GM12874 (cell line): ENCODE measurements around the gene BAG1.

ENCODE experiments used
- CTCF ChIP-seq: IDR thresholded peaks from 2 replicates; pipeline ENCODE4 v1.5.1; 2011; ENCODE audit warnings: low read depth, mild to moderate bottlenecking, control low read depth, low read length, moderate library complexity; ENCODE audit not compliant: insufficient read depth

The BAG1 gene

GRCh38 chr9:33277484-33277883 lies 13.0 kb upstream of the BAG1 start:
- TF ChIP-seq CTCF, result no peak

GRCh38 chr9:33273972-33274328 lies 9.4 kb upstream of the BAG1 start:
- TF ChIP-seq CTCF, result no peak

GRCh38 chr9:33273266-33273971 lies 8.9 kb upstream of the BAG1 start:
- TF ChIP-seq CTCF, result no peak

- no peak for TF ChIP-seq CTCF
These were observed 7.6 kb upstream of the BAG1 start for GRCh38 chr9:33272061-33272460.

- no peak for TF ChIP-seq CTCF
These were observed 5.6 kb upstream of the BAG1 start for GRCh38 chr9:33270146-33270545.

- TF ChIP-seq CTCF, result no peak
These were observed 2.8 kb upstream of the BAG1 start for GRCh38 chr9:33267151-33267767.

GRCh38 chr9:33265211-33265865 lies 830 bp upstream of the BAG1 start:
- TF ChIP-seq CTCF, result no peak
